Loucy (cell line): ENCODE results near the gene DAP.

ENCODE experiments used
- H2AFZ ChIP-seq: fragments of 200-600 bp; sonication (generic); 2 replicates; pipeline ENCODE4 v1.6.0; 2016; ENCODE audit warnings: antibody characterized with exemption, mild to moderate bottlenecking, low read length, moderate library complexity
- H3F3A ChIP-seq: fragments of 200-600 bp; 2 replicates; pipeline ENCODE4 v1.6.0; 2016; ENCODE audit warnings: antibody characterized with exemption, low read depth, mild to moderate bottlenecking
- H3K27me3 ChIP-seq: fragments of 200-600 bp; sonication (generic); 2 replicates; pipeline ENCODE4 v1.6.1; 2014; ENCODE audit warnings: low read length, mild to moderate bottlenecking; ENCODE audit not compliant: insufficient read depth, poor library complexity, severe bottlenecking
- H3K36me3 ChIP-seq: fragments of 200-600 bp; sonication (generic); 2 replicates; pipeline ENCODE4 v1.6.1; 2016; ENCODE audit warnings: low read length; ENCODE audit not compliant: insufficient read depth
- H3K4me1 ChIP-seq: fragments of 200-600 bp; sonication (generic); 2 replicates; pipeline ENCODE4 v1.5.1; 2014; ENCODE audit warnings: low read length, mild to moderate bottlenecking; ENCODE audit not compliant: insufficient read depth, poor library complexity, severe bottlenecking
- H3K4me2 ChIP-seq: fragments of 200-600 bp; sonication (generic); 2 replicates; pipeline ENCODE4 v1.6.0; 2014; ENCODE audit warnings: antibody characterized with exemption, low read length, low read depth, mild to moderate bottlenecking; ENCODE audit not compliant: poor library complexity, severe bottlenecking
- H3K4me3 ChIP-seq: fragments of 200-600 bp; sonication (generic); 2 replicates; pipeline ENCODE4 v1.5.1; 2014; ENCODE audit warnings: low read length, mild to moderate bottlenecking, mixed read lengths; ENCODE audit not compliant: poor library complexity, severe bottlenecking
- H3K79me2 ChIP-seq: fragments of 200-600 bp; sonication (generic); 2 replicates; pipeline ENCODE4 v1.6.1; 2014; ENCODE audit warnings: low read length; ENCODE audit not compliant: insufficient read depth
- H3K9ac ChIP-seq: fragments of 200-600 bp; sonication (generic); 2 replicates; pipeline ENCODE4 v1.6.0; 2014; ENCODE audit warnings: mild to moderate bottlenecking, low read depth, low read length, moderate library complexity; ENCODE audit not compliant: poor library complexity, severe bottlenecking
- H3K9me2 ChIP-seq: fragments of 200-600 bp; sonication (generic); replicated peaks from 2 replicates; pipeline ENCODE4 v1.6.1; 2016; ENCODE audit warnings: low read depth, low read length, mixed read lengths
- H3K9me3 ChIP-seq: fragments of 200-600 bp; sonication (generic); 2 replicates; pipeline ENCODE4 v1.6.1; 2014; ENCODE audit warnings: mild to moderate bottlenecking, antibody characterized with exemption, low read length, low read depth; ENCODE audit not compliant: insufficient read depth
- H4K20me1 ChIP-seq: fragments of 200-600 bp; sonication (generic); 2 replicates; pipeline ENCODE4 v1.6.0; 2014; ENCODE audit warnings: antibody characterized with exemption, low read length, mild to moderate bottlenecking; ENCODE audit not compliant: insufficient read depth, poor library complexity, severe bottlenecking
- CTCF ChIP-seq: fragments of 200-600 bp; sonication (generic); conservative IDR thresholded peaks from 2 replicates; pipeline ENCODE4 v1.5.1; 2014; ENCODE audit warnings: mild to moderate bottlenecking, antibody characterized with exemption, low read length
- EZH2phosphoT487 ChIP-seq: fragments of 200-600 bp; IDR thresholded peaks from 2 replicates; pipeline ENCODE4 v1.6.1; 2018; ENCODE audit warnings: antibody characterized with exemption, mild to moderate bottlenecking, moderate library complexity, borderline replicate concordance

The DAP gene

GRCh38 chr5:10648806-10649665 lies 112.0 kb downstream of the DAP start:
- H3K79me2 ChIP-seq = no peaks in the 10 kb centered on the region
- H3K36me3 ChIP-seq = no peaks in the 10 kb centered on the region
- TF ChIP-seq EZH2phosphoT487 = no peak
- no peak for TF ChIP-seq CTCF

GRCh38 chr5:10647640-10648039 lies 113.4 kb downstream of the DAP start:
- no peaks in the 10 kb centered on the region for H3F3A ChIP-seq
- no peak overlapping the region for H3K4me3 ChIP-seq
- H3K9ac ChIP-seq = no peak overlapping the region
- no peak overlapping the region for H3K4me2 ChIP-seq
- H3K4me1 ChIP-seq = peaks cover 12% of the 10 kb centered on the region
- H3K27me3 ChIP-seq = no peaks in the 10 kb centered on the region
- no peaks in the 10 kb centered on the region for H4K20me1 ChIP-seq
- no peaks in the 10 kb centered on the region for H3K79me2 ChIP-seq
- H3K9me3 ChIP-seq = no peaks in the 10 kb centered on the region
- H2AFZ ChIP-seq = no peak overlapping the region
- TF ChIP-seq CTCF (no peak), EZH2phosphoT487 (no peak)
- H3K9me2 ChIP-seq = no peaks in the 10 kb centered on the region
- H3K36me3 ChIP-seq = no peaks in the 10 kb centered on the region

More at GRCh38 chr5:10648806-10649665, 112.0 kb downstream of the DAP start:
- Histone ChIP-seq H3K4me3 (no peak overlapping the region), H4K20me1 (no peaks in the 10 kb centered on the region), H3F3A (no peaks in the 10 kb centered on the region), H3K9me2 (no peaks in the 10 kb centered on the region), H3K9me3 (no peaks in the 10 kb centered on the region), H3K9ac (no peak overlapping the region), H3K27me3 (no peaks in the 10 kb centered on the region), H3K4me1 (peaks cover 11% of the 10 kb centered on the region), H3K4me2 (no peak overlapping the region), H2AFZ (no peak overlapping the region)

- H3K27me3 ChIP-seq = no peaks in the 10 kb centered on the region
- H3F3A ChIP-seq = no peaks in the 10 kb centered on the region
- H3K9me3 ChIP-seq = no peaks in the 10 kb centered on the region
- H3K9ac ChIP-seq = no peak overlapping the region
- H4K20me1 ChIP-seq = no peaks in the 10 kb centered on the region
- H3K79me2 ChIP-seq = no peaks in the 10 kb centered on the region
- H3K9me2 ChIP-seq = no peaks in the 10 kb centered on the region
- no peak overlapping the region for H3K4me3 ChIP-seq
- no peaks in the 10 kb centered on the region for H3K36me3 ChIP-seq
- H3K4me2 ChIP-seq = no peak overlapping the region
- TF ChIP-seq EZH2phosphoT487 = no peak
- no peak for TF ChIP-seq CTCF
- H2AFZ ChIP-seq = no peak overlapping the region
- H3K4me1 ChIP-seq = peaks cover 12% of the 10 kb centered on the region
Observed at GRCh38 chr5:10645671-10646070, 115.4 kb downstream of the DAP start.
